OCI-LY7 (cell line): ENCODE data around the gene SEPSECS.

Source experiments
- EZH2phosphoT487 ChIP-seq: fragments of 200-600 bp; sonication (generic); IDR thresholded peaks from 2 replicates; pipeline ENCODE4 v1.6.1; 2018; ENCODE audit warnings: low read depth, borderline replicate concordance, mild to moderate bottlenecking, mixed run types, antibody characterized with exemption, low read length, moderate library complexity, mixed read lengths
- TF ChIP-seq, protein P1 (sequence below): fragments of 200-600 bp; sonication (generic); conservative IDR thresholded peaks from 2 replicates; pipeline ENCODE4 v1.5.1; 2014; ENCODE audit warnings: mild to moderate bottlenecking, antibody characterized with exemption, low read length, moderate library complexity, mixed read lengths

- TF ChIP-seq, protein P1, sequence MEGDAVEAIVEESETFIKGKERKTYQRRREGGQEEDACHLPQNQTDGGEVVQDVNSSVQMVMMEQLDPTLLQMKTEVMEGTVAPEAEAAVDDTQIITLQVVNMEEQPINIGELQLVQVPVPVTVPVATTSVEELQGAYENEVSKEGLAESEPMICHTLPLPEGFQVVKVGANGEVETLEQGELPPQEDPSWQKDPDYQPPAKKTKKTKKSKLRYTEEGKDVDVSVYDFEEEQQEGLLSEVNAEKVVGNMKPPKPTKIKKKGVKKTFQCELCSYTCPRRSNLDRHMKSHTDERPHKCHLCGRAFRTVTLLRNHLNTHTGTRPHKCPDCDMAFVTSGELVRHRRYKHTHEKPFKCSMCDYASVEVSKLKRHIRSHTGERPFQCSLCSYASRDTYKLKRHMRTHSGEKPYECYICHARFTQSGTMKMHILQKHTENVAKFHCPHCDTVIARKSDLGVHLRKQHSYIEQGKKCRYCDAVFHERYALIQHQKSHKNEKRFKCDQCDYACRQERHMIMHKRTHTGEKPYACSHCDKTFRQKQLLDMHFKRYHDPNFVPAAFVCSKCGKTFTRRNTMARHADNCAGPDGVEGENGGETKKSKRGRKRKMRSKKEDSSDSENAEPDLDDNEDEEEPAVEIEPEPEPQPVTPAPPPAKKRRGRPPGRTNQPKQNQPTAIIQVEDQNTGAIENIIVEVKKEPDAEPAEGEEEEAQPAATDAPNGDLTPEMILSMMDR = no peak
- no peak for TF ChIP-seq EZH2phosphoT487
Measured at GRCh38 chr4:25207997-25208396, 47.7 kb upstream of the SEPSECS start.
